Spleen (tissue), 11 donors: ENCODE measurements around the gene PPP1R3E. TPM values are rescaled to one million over a fixed set of nuclear protein-coding genes. Genes with fewer than 3 reads are reported as not detected.
"Not testable (repeated sequence)": the region's sequence is repeated elsewhere in the genome, so short reads cannot be mapped to it uniquely, and the experiment has no call there.

Experiments
- DNase-seq: peaks from one replicate; pipeline ENCODE4 v3.0.0-alpha.2; 2020
- H3K27ac ChIP-seq, 8 donors: fragments of 200-600 bp; sonication (generic) in 7 of 8; 1 replicate in 4 of 8; 2 replicates in 4 of 8; pipeline versions ENCODE4 v1.5.0 to v1.8.0; 2016 to 2021; ENCODE audit warnings: inconsistent platforms in 4 of 8, mild to moderate bottlenecking in 4 of 8, moderate library complexity in 1 of 8
- H3K27me3 ChIP-seq, 7 donors: fragments of 200-600 bp; sonication (generic) in 6 of 7; replicated peaks in 1 of 7; 1 replicate in 4 of 7; 2 replicates in 3 of 7; pipeline versions ENCODE4 v1.5.0 to v1.8.0; 2016 to 2021; ENCODE audit warnings: inconsistent platforms in 3 of 7, mild to moderate bottlenecking in 1 of 7
- H3K36me3 ChIP-seq, 6 donors: fragments of 200-600 bp; sonication (generic) in 5 of 6; 1 replicate in 4 of 6; 2 replicates in 2 of 6; pipeline versions ENCODE4 v1.5.0 to v1.8.0; 2016 to 2021; ENCODE audit warnings: inconsistent platforms in 2 of 6
- H3K4me1 ChIP-seq, 6 donors: fragments of 200-600 bp; sonication (generic) in 5 of 6; 1 replicate in 3 of 6; 2 replicates in 3 of 6; pipeline versions ENCODE4 v1.5.0 to v1.8.0; 2016 to 2021; ENCODE audit warnings: inconsistent platforms in 3 of 6
- H3K4me3 ChIP-seq, 8 donors: fragments of 200-600 bp; sonication (generic) in 7 of 8; 1 replicate in 4 of 8; 2 replicates in 4 of 8; pipeline versions ENCODE4 v1.5.0 to v1.8.0; 2016 to 2021; ENCODE audit warnings: inconsistent platforms in 4 of 8, mild to moderate bottlenecking in 4 of 8, moderate library complexity in 2 of 8
- H3K9me3 ChIP-seq, 8 donors: fragments of 200-600 bp; sonication (generic) in 7 of 8; 1 replicate in 4 of 8; 2 replicates in 4 of 8; pipeline versions ENCODE4 v1.5.0 to v1.8.0; 2016 to 2021; ENCODE audit warnings: inconsistent platforms in 4 of 8
- POLR2A ChIP-seq, 3 donors: fragments of 450-650 bp; IDR thresholded peaks; one replicate each; pipeline ENCODE4 v1.5.1; 2017; ENCODE audit warnings: antibody characterized with exemption in 3 of 3, mild to moderate bottlenecking in 1 of 3
- POLR2AphosphoS5 ChIP-seq, 3 donors: sonication (generic); formaldehyde crosslinking; IDR thresholded peaks; one replicate each; pipeline ENCODE4 v1.5.1; 2017; ENCODE audit warnings: antibody characterized with exemption in 3 of 3
- WGBS, 5 donors: extraction: QIAGEN DNeasy Blood & Tissue Kit in 3 of 5; methylation state at CpG; one replicate each; pipeline versions ENCODE4 v1.1.5 to v1.1.7; 2013 to 2018; 5-methylcytosine and 5-hydroxymethylcytosine counted together
- intact Hi-C: fragments of 100-400 bp; cut with DNase I; formaldehyde crosslinking; loops from one replicate; pipeline ENCODE4 v1.15.0; 2023; ENCODE audit warnings: low total_unique reads
- polyA plus RNA-seq, 3 donors: library from polyadenylated mRNA; stranded (reverse); fragments of 200-250 nt; gene quantifications; one replicate each; pipeline ENCODE4 v1.2.1, GENCODE V29; 2013
- total RNA-seq, 7 donors: library from RNA; depleted of rRNA in 3 of 7; stranded (reverse); fragments of >200 nt in 3 of 7; fragmentation: NEBNext Ultra II Directional in 4 of 7; extraction: Animal tissue kit (Norgen Biotek cat#: 25700) in 4 of 7; gene quantifications; one replicate each; pipeline versions ENCODE4 v1.1.0 to v1.2.1, GENCODE V29; 2016 to 2021
- TF ChIP-seq, protein P1 (sequence below), 11 experiments: fragments of 200-600 bp in 7 of 11; fragments of 450-650 bp in 4 of 11; sonication (generic) in 4 of 11; IDR thresholded peaks in 8 of 11; conservative IDR thresholded peaks in 3 of 11; 1 replicate in 7 of 11; 2 replicates in 4 of 11; pipeline versions ENCODE4 v1.4.0 to v1.8.0; 2016 to 2021; ENCODE audit warnings: antibody characterized with exemption in 11 of 11, inconsistent platforms in 4 of 11, mild to moderate bottlenecking in 1 of 11
- donor health status: healthy with polysubstance abuse.
- donor health status: DM: no; HTN: no; CAD: no; lungs with moderate emphysema.
- donor health status: DM: no; HTN: no; CAD: no.
- donor health status: Bipolar disorder and iron deficiency.
- donor health status: healthy.
- donor health status: DM: no; HTN: no; CAD: no.
- donor health status: DM: yes; HTN: yes; CAD: no.

Gene PPP1R3E
- total and polyA plus RNA-seq, 10 donors = 18.6 to 36.7 (median 24.6) TPM

- 83 to 88% (median 86%) methylated on average over 5 of the region's 5 CpGs for whole genome bisulfite sequencing, 5 donors
- DNase-seq = no peak
- no peak overlapping the region for H3K27ac ChIP-seq
- H3K36me3 ChIP-seq = no peaks in the 10 kb centered on the region
- intact Hi-C loops = no loop called here
- H3K9me3 ChIP-seq = peaks cover 0 to 18% (median 6%) of the 10 kb centered on the region in 8 donors
- TF ChIP-seq, protein P1, sequence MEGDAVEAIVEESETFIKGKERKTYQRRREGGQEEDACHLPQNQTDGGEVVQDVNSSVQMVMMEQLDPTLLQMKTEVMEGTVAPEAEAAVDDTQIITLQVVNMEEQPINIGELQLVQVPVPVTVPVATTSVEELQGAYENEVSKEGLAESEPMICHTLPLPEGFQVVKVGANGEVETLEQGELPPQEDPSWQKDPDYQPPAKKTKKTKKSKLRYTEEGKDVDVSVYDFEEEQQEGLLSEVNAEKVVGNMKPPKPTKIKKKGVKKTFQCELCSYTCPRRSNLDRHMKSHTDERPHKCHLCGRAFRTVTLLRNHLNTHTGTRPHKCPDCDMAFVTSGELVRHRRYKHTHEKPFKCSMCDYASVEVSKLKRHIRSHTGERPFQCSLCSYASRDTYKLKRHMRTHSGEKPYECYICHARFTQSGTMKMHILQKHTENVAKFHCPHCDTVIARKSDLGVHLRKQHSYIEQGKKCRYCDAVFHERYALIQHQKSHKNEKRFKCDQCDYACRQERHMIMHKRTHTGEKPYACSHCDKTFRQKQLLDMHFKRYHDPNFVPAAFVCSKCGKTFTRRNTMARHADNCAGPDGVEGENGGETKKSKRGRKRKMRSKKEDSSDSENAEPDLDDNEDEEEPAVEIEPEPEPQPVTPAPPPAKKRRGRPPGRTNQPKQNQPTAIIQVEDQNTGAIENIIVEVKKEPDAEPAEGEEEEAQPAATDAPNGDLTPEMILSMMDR (IDR thresholded peaks at IDR 0.05 in 8 of 11, conservative IDR thresholded peaks at IDR 0.05 in 3 of 11) = no peak
- TF ChIP-seq POLR2A (IDR thresholded peaks at IDR 0.05) (no peak), POLR2AphosphoS5 (IDR thresholded peaks at IDR 0.05) (no peak)
- no peak overlapping the region for H3K4me3 ChIP-seq
- no peaks in the 10 kb centered on the region for H3K4me1 ChIP-seq
- H3K27me3 ChIP-seq = peaks cover 0 to 6% (median 0%) of the 10 kb centered on the region in 7 donors
These were observed 33.0 kb upstream of the PPP1R3E start for GRCh38 chr14:23335623-23336022.

- TF ChIP-seq, protein P1 (IDR thresholded peaks at IDR 0.05 in 8 of 11, conservative IDR thresholded peaks at IDR 0.05 in 3 of 11) = peak; percentile 62 to 90 (median 86)
- no peak for TF ChIP-seq POLR2AphosphoS5 (IDR thresholded peaks at IDR 0.05)
- intact Hi-C loops = loop anchor here (5.0 to 10.0 kb wide), 3 partner anchors 49 to 237 kb away; partner anchors contain the start of genes AP1G2, CMTM5 and NGDN
- H3K4me1 ChIP-seq = peaks cover 5 to 23% (median 13%) of the 10 kb centered on the region in 6 donors
- no peaks in the 10 kb centered on the region for H3K27me3 ChIP-seq
- H3K27ac ChIP-seq = no peak overlapping the region
- H3K4me3 ChIP-seq = no peak overlapping the region
- peaks cover 8 to 37% (median 27%) of the 10 kb centered on the region in 6 donors for H3K36me3 ChIP-seq
- DNase-seq = no peak
- no peaks in the 10 kb centered on the region for H3K9me3 ChIP-seq
- 45 to 50% (median 47%) methylated on average over 4 of the region's 4 CpGs for WGBS, 5 donors
These were observed 25.5 kb upstream of the PPP1R3E start for GRCh38 chr14:23327947-23328744.

DNA sequence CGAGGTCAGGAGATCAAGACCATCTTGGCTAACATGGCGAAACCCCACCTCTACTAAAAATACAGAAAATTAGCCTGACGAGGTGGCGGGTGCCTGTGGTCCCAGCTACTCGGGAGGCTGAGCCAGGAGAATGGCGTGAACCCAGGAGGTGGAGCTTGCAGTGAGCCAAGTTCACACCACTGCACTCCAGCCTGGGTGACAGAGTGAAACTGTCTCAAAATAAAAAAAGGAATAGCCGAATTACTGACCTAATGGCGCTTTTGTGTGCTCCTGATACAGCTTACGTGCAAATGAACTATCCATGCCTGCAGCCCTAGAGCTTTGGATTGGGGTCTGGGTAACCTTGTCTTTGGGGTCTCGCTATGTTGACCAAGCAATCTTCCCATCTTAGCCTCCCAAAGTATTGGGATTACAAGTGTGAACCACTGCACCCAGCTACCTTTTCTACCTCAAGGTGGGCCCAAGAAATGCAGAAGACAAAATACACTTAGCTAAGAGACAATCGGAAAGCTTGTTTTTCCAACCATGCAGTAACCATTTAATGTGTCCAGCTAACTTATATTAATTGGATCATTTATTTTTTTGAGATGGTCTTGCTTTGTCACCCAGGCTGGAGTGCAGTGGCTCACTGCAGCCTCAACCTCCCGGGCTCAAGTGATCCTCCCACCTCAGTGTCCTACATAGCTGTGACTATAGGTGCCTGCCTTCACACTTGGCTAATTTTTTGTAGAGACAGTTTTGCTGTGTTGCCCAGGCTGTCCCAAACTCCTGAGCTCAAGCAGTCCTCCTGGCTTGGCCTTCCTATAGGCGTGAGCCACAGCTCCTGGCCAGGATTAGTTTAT, 24.1 kb upstream of the PPP1R3E start:
- intact Hi-C loops = loop anchor here (5.0 to 10.0 kb wide), 3 partner anchors 51 to 238 kb away; partner anchors contain the start of genes AP1G2, CMTM5 and NGDN
- DNase-seq = no peak
- Histone ChIP-seq H3K9me3 (no peaks in the 10 kb centered on the region), H3K27ac (no peak overlapping the region), H3K36me3 (peaks cover 8 to 43% (median 28%) of the 10 kb centered on the region in 6 donors), H3K27me3 (no peaks in the 10 kb centered on the region), H3K4me3 (no peak overlapping the region), H3K4me1 (peaks cover 15 to 37% (median 25%) of the 10 kb centered on the region in 6 donors)
- 83 to 90% (median 85%) methylated on average over 13 of the region's 13 CpGs for WGBS, 5 donors
- TF ChIP-seq POLR2AphosphoS5 (IDR thresholded peaks at IDR 0.05) (peak in 2 of 3 donors; percentile 31), POLR2A (IDR thresholded peaks at IDR 0.05) (no peak)
- TF ChIP-seq, protein P1 (IDR thresholded peaks at IDR 0.05 in 8 of 11, conservative IDR thresholded peaks at IDR 0.05 in 3 of 11) = no peak

GRCh38 chr14:23325746-23326145, 23.1 kb upstream of the PPP1R3E start:
- DNase-seq, H3K27me3 ChIP-seq, H3K9me3 ChIP-seq, H3K27ac ChIP-seq, H3K4me3 ChIP-seq: not testable (repeated sequence)
- Histone ChIP-seq H3K36me3 (peaks cover 8 to 43% (median 28%) of the 10 kb centered on the region in 6 donors), H3K4me1 (peaks cover 15 to 37% (median 25%) of the 10 kb centered on the region in 6 donors)
- WGBS, 5 donors = 89 to 97% (median 93%) methylated on average over 5 of the region's 5 CpGs
- intact Hi-C loops = loop anchor here (5.0 to 10.0 kb wide), 3 partner anchors 52 to 239 kb away; partner anchors contain the start of genes AP1G2, CMTM5 and NGDN
